Hematopoietic multipotent progenitor cell (in vitro differentiated cells): ENCODE measurements around the gene DHX34. TPM values are rescaled to one million over a fixed set of nuclear protein-coding genes. Genes with fewer than 3 reads are reported as not detected.
"Not testable (repeated sequence)": the region's sequence is repeated elsewhere in the genome, so short reads cannot be mapped to it uniquely, and the experiment has no call there.

Experiments used
- DNase-seq, 3 donors: peaks; one replicate each; pipeline ENCODE4 v3.0.0-alpha.2; 2011 to 2015; ENCODE audit warnings: low read depth in 2 of 3, low spot score in 2 of 3
- total RNA-seq: library from RNA; depleted of rRNA; stranded (reverse); fragments of >200 nt; gene quantifications from one replicate; pipeline ENCODE4 v1.2.3, GENCODE V29; 2012

DHX34 gene
- total RNA-seq, 1 donor: 18.0 TPM

DNA sequence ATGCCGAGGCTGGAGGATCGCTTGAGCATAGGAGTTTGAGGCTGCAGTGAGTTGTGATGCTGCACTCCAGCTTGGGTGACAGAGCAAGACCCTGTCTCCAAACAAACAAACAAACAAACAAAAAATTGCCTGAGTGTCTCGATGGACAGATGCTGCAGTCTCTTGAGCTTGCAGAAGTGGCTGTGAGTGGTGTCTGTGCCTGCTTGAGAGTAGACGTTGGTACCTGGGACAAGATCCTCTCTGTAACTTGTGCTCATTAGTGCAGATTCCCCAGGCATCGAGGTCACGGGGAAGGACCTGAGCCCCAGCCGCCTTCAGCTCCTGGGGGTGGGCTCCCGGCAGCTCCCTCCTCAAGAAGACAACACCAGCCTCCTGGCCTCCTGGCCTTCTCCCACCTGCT lies 25.7 kb upstream of the DHX34 start:
- no peak for DNase-seq

DNA sequence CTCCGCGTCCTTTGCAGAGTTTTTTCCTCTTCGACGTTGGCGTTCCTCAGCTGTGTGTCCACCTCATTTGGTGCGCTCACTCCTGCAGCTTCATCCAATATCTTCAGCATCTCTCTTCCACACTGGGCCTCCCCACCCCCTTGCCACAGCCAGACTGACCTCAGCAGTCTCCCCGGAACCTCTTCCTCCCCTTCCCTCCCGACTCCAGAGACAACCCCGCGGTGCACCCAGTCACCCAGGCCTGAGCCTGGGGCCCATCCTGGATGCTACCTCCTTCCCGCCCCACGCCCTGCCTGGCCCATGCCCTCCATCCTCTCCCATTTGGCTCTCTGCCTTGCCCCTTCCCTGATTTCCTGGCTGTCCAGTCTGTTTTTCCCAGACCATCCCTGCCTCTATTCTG lies 25.2 kb upstream of the DHX34 start:
- DNase-seq: no peak

DNA sequence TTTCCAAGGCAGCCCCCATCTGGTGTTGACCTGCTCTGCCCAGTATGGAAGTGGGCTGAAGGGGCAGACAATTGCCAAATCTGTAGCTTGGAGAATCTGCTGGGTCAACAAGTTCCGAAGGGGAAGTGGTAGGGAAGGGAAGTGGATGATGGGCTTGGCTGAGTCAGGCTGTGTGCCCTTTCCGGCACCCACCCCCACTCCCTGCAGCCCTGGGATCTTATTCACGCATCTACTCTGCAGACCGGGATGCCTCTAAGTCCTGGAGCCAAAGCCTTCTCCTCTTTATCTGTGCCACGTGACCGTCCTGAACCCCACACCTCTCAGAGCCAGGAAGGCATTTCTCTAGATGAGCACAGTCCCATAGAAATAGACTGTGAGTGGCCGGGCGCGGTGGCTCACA lies 24.6 kb upstream of the DHX34 start:
- DNase-seq: peak in 1 of 3 donors; percentile 33

DNA sequence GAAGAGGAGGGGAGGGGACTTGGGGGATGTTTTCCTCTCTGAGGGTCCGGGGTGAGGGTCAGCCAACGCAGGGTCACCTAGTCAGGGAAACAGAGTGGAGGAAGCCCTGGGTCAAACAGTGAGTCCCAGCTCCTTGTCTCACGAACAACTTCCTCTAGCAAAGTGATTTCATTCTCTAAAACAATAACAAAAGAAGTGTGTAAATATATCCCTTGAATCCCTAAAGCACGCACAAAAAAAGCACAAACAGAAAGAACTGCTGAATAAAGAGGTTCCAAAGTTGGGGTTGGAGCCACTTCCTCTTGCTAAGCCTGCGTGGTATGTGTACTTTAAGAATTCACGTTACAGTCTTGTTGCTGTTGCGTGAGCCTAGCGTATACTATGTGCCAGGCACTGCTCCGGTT lies 18.6 kb upstream of the DHX34 start:
- DNase-seq: peak in 1 of 3 donors; percentile 30

DNA sequence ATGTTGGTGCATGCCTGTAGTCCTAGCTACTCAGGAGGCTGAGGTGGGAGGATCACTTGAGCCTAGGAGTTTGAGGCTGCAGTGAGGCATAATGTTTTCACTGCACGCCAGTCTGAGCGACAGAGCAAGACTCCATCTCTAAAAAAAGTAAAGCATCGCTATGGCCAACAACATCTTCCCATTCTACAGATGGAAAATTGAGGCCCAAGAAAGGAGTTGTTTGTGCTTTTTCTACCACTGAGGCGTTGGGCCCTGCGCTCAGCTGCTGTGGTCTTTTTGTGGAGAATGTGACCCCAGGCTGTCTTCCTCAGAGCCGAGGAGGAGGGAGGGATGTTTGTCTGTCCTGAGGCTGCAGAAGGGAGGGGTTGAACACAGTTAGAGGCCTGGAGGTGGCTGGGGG lies 17.6 kb upstream of the DHX34 start:
- no peak for DNase-seq

DNA sequence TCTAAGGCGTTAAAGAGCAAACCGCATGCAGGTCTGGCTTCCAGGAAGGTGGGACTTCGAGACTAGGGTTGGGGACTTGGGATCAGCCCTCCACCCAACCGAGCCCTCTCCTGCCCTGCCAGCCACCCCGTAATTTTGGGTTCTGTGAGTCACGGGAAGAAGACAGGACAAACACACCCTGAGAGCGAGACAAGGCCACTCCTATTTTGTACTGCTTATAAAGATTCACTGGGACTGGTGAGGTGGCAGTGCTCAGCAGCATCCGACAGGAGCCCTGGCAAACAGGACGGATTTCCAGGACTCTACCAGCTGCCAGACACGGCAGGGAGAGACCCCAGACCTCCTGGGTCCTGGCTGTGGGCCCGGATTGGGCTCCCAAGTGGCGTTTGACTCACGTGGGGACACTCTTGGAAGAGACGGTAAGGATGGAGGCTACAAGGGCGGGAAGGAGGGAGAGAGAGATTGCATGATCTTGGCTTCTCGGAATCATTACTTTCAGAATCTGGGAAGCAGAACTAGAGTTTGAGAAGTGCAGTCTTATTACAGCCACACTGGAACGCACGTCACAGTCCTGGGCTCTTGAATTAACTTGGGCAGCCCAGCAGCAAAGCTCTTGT lies 17.1 kb upstream of the DHX34 start, which contains the start of gene C5AR2:
C5AR2 (plus strand) TSS at position 245 of the 617 bp plus-strand sequence. CDS start 8,625 bp downstream, outside the sequence.
- no peak for DNase-seq

DNA sequence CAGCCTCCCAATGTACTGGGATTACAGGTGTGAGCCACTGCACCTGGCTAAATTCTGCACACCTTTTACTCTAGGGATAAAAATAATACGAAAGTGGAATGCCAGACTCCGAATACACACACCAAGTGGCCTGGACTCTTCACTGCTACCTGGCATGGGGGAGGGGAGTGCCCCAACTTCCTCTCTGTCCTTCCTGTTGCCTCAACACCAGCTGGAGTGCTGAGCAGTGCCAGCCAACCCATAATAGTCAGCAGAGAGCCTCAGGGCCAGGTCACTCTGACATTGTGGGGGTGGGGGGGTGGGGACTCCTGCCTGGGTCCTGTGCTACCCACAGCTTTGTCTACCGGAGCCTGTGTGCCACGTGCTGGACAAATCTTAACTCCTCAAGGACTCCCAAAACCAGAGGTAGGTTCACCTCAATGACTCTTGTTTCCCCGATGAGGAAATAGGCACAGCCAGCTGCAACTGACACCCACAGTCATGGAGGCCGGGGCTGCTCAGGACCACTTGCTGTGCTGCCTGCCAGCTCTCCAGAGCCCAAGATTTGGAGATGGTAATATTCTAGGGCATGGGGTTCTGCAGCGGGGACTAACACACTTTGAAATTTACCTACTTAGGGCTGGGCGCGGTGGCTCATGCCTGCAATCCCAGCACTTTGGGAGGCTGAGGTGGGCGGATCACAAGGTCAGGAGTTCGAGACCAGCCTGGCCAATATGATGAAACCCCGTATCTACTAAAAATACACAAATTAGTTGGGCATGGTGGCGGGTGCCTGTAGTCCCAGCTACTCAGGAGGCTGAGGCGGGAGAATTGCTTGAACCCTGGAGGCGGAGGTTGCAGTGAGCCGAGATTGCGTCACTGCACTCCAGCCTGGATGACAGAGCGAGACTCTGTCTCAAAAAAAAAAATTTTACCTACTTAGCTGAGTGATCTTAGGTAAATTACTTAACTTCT lies 12.1 kb upstream of the DHX34 start:
- DNase-seq: peak in 2 of 3 donors; percentile 43 to 64

DNA sequence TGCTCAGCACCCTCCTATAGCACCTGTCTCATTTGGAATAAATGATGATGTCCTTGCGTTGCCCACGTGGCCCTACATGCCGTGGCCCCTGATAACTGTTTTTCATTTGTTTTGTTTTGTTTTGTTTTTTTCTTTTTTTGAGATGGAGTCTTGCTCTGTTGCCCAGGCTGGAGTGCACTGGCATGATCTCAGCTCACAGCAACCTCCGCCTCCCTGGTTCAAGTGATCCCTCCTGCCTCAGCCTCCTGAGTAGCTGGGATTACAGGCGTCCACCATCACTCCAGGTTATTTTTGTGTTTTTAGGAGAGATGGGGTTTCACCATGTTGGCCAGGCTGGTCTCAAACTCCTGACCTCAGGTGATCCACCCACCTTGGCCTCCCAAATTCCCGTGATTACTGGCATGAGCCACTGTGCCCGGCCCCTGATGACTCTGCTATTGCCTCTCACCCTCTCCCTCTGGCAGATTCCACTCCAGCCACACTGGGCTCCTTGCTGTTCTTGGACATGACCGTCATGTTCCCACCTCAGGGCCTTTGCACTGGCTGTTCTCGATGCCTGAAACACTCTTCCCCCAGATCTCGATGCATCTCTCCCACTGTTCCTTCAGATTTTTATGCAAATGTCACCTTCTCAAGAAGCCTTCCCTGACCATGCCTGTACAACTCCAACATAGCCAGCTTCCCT lies 9.8 kb upstream of the DHX34 start:
- DNase-seq: no peak

DNA sequence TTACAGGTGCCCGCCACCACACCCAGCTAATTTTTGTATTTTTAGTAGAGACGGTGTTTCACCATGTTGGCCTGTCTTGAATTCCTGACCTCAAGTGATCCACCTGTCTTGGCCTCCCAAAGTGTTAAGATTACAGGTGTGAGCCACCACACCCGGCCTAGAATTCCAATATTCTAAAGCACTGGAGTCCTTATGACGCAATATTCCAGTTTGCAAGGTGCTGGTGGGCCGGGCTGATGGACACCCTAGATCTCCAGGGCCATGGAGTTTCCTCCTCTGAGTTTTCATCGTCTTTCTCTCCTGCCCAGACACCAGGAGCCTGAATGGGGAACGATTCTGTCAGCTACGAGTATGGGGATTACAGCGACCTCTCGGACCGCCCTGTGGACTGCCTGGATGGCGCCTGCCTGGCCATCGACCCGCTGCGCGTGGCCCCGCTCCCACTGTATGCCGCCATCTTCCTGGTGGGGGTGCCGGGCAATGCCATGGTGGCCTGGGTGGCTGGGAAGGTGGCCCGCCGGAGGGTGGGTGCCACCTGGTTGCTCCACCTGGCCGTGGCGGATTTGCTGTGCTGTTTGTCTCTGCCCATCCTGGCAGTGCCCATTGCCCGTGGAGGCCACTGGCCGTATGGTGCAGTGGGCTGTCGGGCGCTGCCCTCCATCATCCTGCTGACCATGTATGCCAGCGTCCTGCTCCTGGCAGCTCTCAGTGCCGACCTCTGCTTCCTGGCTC lies 8.5 kb upstream of the DHX34 start:
- DNase-seq: no peak

DNA sequence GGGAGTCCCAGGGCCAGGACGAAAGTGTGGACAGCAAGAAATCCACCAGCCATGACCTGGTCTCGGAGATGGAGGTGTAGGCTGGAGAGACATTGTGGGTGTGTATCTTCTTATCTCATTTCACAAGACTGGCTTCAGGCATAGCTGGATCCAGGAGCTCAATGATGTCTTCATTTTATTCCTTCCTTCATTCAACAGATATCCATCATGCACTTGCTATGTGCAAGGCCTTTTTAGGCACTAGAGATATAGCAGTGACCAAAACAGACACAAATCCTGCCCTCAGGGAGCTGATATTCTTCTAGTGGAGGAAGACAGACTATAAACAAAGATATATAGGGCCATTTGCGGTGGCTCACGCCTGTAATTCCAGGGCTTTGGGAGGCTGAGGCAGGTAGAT lies 7.4 kb upstream of the DHX34 start:
- no peak for DNase-seq

DNA sequence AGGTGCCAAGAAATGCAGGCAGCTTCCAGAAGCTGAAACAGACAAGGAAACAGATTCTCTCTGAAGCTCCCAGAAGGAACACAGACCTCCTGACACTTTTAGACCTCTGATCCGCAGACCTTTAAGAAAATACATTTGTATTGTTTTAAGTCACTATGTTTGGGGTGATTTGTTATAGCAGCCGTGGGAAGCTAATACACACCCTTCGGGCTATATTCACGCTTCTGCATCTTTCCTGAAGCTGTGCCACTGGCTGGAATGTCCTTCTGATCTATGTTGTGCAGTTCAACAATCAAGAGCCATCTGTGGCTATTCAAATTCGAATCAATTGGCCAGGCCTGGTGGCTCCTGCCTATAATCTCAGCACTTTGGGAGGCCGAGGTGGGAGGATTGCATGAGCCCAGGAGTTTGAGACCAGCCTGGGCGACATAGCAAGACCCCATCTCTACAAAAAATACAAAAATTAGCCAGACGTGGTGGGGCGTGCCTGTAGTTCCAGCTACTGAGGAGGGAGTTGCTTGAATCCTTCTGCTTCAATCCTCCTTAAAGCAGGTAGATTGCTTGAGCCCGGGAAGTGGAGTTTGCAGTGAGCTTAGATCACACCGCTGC lies 5.8 kb upstream of the DHX34 start:
- DNase-seq: no peak

DNA sequence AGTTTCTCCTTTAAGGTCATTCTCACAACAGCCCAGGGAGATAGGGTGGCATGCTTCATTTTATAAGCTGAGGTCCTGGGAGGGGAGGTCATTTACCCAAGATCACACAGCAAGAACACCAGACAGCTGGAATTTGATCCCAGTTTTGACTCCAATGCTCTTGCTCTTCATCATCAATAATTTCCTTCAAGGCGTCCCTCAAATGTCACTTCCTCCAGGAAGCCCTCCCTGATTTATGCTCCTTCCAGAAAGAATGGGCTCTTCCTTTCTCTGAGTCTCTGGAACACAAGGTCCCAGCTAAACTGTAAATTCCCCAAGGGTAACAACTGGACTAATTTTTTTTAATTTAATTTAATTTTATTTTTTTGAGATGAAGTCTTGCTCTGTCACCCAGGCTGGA lies 4.7 kb upstream of the DHX34 start:
- DNase-seq: no peak

DNA sequence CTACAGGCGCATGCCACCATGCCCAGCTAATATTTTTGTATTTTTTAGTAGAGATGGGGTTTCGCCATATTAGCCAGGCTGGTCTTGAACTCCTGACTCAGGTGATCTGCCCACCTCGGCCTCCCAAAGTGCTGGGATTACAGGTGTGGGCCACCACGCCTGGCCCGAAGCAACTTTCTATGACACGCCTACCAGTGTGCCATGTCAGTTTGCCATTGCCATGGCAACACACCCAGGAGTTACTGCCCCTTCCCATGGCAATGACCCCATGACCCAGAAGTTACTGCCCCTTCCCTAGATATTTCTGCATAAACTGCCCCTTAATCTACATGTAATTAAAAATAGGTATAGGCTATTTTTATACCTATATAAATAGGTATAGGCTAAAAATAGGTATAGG lies 3.1 kb upstream of the DHX34 start:
- not testable (repeated sequence) for DNase-seq

DNA sequence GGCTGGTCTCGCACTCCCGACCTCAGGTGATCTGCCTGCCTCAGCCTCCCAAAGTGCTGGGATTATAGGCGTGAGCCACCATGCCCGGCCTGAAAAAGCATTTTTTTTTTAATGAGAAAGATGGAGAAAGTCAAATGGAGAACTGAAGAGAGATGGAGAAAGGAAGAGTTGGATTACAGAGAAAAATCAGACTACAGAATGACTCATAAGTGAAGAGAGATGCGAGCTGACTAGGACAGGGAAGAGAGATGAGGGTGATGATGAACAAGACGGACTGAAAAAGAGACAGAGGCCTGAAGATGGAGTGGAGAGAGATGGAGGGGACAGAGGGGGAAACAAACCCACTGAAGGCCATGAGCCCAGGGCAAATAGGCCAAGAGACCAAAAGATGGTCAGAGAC lies 1.5 kb downstream of the DHX34 start:
- no peak for DNase-seq

DNA sequence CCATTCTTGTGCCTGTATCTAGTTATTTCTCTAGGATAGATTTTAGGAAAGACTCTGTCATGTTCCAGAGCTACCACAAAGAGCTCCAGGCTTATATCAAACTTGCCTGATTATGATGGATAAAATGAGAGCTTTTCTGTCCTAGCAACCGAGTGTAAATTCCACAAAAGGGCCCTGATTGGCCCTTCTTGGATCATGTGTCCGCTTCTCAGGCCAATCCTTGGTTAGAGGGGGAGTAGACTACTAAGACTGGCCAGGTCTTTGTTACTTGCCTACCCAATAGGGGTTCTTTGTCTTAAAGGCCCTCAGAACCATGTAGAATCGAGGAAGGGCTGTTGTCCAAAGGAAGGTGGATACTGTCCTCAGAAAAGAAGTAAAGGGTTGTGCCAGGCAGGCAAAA lies 2.4 kb downstream of the DHX34 start:
- DNase-seq: peak in 2 of 3 donors; percentile 36 to 61

DNA sequence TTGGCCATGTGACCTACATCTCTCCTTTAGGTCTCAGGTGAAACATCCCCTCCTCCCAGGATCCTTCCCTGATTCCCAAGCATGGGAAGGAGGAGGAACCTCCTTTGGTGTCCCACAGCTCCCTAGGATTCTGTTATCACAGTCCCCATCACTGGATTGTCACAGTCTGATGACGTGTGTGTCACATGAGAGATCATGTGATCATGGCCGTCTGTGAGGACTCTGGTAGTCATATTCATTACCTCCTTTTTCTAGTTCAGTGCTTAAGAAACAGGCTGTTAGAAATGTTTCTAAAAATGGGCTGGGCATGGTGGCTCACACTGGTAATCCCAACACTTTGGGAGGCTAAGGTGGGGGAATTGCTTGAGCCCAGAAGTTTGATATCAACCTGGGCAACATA lies 3.0 kb downstream of the DHX34 start:
- no peak for DNase-seq

DNA sequence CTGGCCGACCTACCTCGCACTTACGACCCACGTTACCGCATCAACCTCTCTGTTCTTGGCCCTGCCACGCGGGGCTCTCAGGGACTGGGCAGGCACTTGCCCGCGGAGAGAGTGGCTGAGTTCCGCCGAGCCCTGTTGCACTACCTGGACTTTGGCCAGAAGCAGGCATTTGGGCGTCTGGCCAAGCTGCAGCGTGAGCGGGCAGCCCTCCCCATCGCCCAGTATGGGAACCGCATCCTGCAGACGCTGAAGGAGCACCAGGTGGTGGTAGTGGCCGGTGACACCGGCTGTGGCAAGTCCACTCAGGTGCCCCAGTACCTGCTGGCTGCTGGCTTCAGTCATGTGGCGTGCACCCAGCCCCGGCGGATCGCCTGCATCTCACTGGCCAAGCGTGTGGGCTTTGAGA lies 4.2 kb downstream of the DHX34 start:
- no peak for DNase-seq

DNA sequence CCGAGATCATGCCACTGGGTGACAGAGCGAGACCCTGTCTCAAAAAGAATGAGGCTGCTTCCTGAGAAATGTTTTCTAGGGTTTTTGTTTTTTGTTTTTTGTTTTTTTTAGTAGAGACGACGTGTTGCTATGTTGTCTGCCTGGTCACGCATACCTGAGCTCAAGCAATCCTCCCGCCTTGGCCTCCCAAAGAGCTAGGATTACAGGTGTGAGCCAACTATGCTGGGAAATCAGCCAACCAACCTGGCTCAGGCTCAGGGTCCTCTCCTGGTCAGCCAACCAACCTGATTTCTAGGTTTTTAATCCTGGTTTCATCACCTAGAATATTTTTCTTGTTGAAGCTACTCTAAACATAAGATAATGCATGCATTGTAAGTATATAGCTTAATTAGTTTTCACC lies 7.8 kb downstream of the DHX34 start:
- DNase-seq: no peak

DNA sequence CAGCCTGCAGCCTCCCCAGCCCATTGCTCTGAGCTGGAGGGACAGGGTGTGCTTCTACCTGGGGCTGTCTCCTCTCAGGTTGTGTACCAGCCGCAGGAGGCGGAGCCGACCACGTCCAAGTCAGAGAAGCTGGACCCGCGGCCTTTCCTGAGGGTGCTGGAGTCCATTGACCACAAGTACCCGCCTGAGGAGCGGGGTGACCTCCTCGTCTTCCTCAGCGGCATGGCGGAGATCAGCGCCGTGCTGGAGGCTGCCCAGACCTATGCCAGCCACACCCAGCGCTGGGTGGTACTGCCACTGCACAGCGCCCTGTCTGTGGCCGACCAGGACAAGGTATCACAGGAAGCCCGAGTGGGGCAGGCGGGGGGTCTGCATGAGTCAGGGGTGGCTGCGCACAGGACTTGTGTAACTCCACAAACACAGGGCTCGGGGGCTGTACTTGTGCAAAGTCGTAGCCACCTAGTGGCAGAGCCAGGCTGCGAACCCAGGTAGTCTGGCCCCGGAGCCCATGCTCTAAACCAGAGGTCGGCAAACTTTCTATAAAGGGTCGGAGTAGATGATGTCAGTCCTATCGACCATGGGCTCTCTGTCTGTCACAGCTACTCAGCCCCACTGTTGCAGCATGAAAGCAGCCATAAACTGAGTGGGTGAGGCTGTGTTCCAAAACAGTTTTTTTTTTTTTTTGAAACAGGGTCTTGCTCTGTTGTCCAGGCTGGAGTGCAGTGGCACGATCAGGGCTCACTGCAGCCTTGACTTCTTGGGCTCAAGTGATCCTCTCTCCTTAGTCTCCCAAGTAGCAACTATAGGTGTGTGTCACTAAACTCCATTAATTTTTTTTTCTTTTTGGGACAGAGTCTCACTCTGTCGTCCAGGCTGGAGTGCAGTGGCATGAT lies 8.9 kb downstream of the DHX34 start:
- no peak for DNase-seq
